K562 (cell line): Measurements from ENCODE around the gene GIMAP7. TPM values are rescaled to one million over a fixed set of nuclear protein-coding genes. Genes with fewer than 3 reads are reported as not detected.

Experiments
- CHD4 ChIP-seq: fragments of 200-600 bp; sonication (generic); IDR thresholded peaks from 3 replicates; pipeline ENCODE4 v1.6.1; 2012; ENCODE audit warnings: low read depth, mild to moderate bottlenecking, mixed read lengths, low read length, inconsistent platforms; ENCODE audit not compliant: insufficient read depth, insufficient replicate concordance, poor library complexity, severe bottlenecking
- EGR1 ChIP-seq: fragments of 450-650 bp; conservative IDR thresholded peaks from 2 replicates; pipeline ENCODE4 v1.6.1; 2017; ENCODE audit warnings: mild to moderate bottlenecking
- ETV1 ChIP-seq: fragments of 450-650 bp; conservative IDR thresholded peaks from 2 replicates; pipeline ENCODE4 v1.6.1; 2016; ENCODE audit warnings: missing genetic modification characterization, control low read depth, low read depth, missing compliant biosample characterization
- FOXK1 ChIP-seq: sonication (generic); formaldehyde crosslinking; IDR thresholded peaks from 2 replicates; pipeline ENCODE4 v1.8.0; 2022; ENCODE audit warnings: missing genetic modification reagents, mild to moderate bottlenecking, borderline replicate concordance
- MED1 ChIP-seq: sonication (generic); formaldehyde crosslinking; IDR thresholded peaks from 2 replicates; pipeline ENCODE4 v1.8.1; 2023; ENCODE audit warnings: missing genetic modification reagents, borderline replicate concordance
- MEF2A ChIP-seq: IDR thresholded peaks from 2 replicates; pipeline ENCODE4 v1.6.1; 2011; ENCODE audit warnings: low read depth, mild to moderate bottlenecking, low read length, moderate library complexity; ENCODE audit not compliant: control insufficient read depth
- NFATC3 ChIP-seq: fragments of 450-650 bp; IDR thresholded peaks from 2 replicates; pipeline ENCODE4 v1.6.1; 2017; ENCODE audit warnings: mild to moderate bottlenecking
- PHTF2 ChIP-seq: fragments of 250-450 bp; sonication (Bioruptor Pico); IDR thresholded peaks from 2 replicates; pipeline ENCODE4 v1.5.0; 2021; ENCODE audit warnings: mild to moderate bottlenecking
- SAP30 ChIP-seq: fragments of 200-600 bp; sonication (generic); IDR thresholded peaks from 2 replicates; pipeline ENCODE4 v1.6.1; 2012; ENCODE audit warnings: borderline replicate concordance, low read depth, mild to moderate bottlenecking, moderate library complexity, low read length, control low read depth, inconsistent platforms; ENCODE audit not compliant: insufficient read depth, poor library complexity, severe bottlenecking
- SMARCC2 ChIP-seq: fragments of 450-650 bp; IDR thresholded peaks from 2 replicates; pipeline ENCODE4 v1.6.1; 2017; ENCODE audit warnings: antibody characterized with exemption, moderate library complexity, mild to moderate bottlenecking, low read depth
- SRF ChIP-seq, 2 experiments: fragments of 250-450, 450-650 bp in 1 of 2; sonication (Bioruptor Pico) in 1 of 2; sonication (generic) in 1 of 2; formaldehyde crosslinking; IDR thresholded peaks; 2 replicates each; pipeline versions ENCODE4 v1.5.0 to v1.5.1; 2020 to 2022; ENCODE audit warnings: mild to moderate bottlenecking in 1 of 2, missing genetic modification reagents in 1 of 2
- XRCC4 ChIP-seq: IDR thresholded peaks from one replicate; pipeline ENCODE4 v1.6.1; 2011; ENCODE audit not compliant: insufficient read depth, insufficient read length; ENCODE audit errors: extremely low read depth
- ZBTB17 ChIP-seq: fragments of 450-650 bp; formaldehyde crosslinking; IDR thresholded peaks from 2 replicates; pipeline ENCODE4 v1.4.0; 2020; ENCODE audit warnings: mild to moderate bottlenecking
- ZKSCAN3 ChIP-seq: fragments of 250-450 bp; sonication (Bioruptor Pico); IDR thresholded peaks from 2 replicates; pipeline ENCODE4 v1.4.0; 2020
- ZNF282 ChIP-seq: sonication (generic); formaldehyde crosslinking; IDR thresholded peaks from 2 replicates; pipeline ENCODE4 v1.8.1; 2023; ENCODE audit warnings: missing genetic modification reagents
- ZNF311 ChIP-seq: fragments of 250-450 bp; sonication (Bioruptor Pico); IDR thresholded peaks from 2 replicates; pipeline ENCODE4 v1.4.0; 2020; ENCODE audit warnings: mild to moderate bottlenecking, moderate library complexity
- ZNF77 ChIP-seq: fragments of 250-450 bp; sonication (Bioruptor Pico); IDR thresholded peaks from 2 replicates; pipeline ENCODE4 v1.5.0; 2020
- ZNF785 ChIP-seq: fragments of 250-450 bp; sonication (Bioruptor Pico); IDR thresholded peaks from 2 replicates; pipeline ENCODE4 v1.4.0; 2020; ENCODE audit warnings: mild to moderate bottlenecking
- polyA plus RNA-seq, 8 experiments: library from polyadenylated mRNA; depleted of rRNA in 4 of 8; stranded (reverse) in 5 of 8; unstranded in 3 of 8; fragments of >200 nt; fragmentation: Nextera tagmentation in 2 of 8; fragmentation: Illumina TruSeq in 1 of 8; extraction: Ambion mirVana in 2 of 8; extraction: Trizol in 1 of 8; gene quantifications; 2 replicates each; pipeline versions ENCODE4 v1.2.1 to v1.2.3, GENCODE V29; 2011 to 2014; ENCODE audit warnings: inconsistent platforms in 1 of 8, missing spikeins in 1 of 8
- total RNA-seq, 7 experiments: library from RNA; depleted of rRNA in 6 of 7; stranded (reverse); fragments of >200 nt in 6 of 7; fragmentation: Illumina TruSeq in 2 of 7; extraction: Trizol in 2 of 7; gene quantifications; 2 replicates each; pipeline versions ENCODE4 v1.2.1 to v1.2.3, GENCODE V29; 2011 to 2021; ENCODE audit warnings: low replicate concordance in 1 of 7
- TF ChIP-seq, protein P1 (sequence below): sonication (generic); formaldehyde crosslinking; IDR thresholded peaks from 2 replicates; pipeline ENCODE4 v1.8.0; 2022; ENCODE audit warnings: missing genetic modification reagents, mild to moderate bottlenecking, borderline replicate concordance
- TF ChIP-seq, protein P2 (sequence below): fragments of 450-650 bp; IDR thresholded peaks from 2 replicates; pipeline ENCODE4 v1.6.1; 2016; ENCODE audit warnings: missing biosample characterization, missing genetic modification characterization
- TF ChIP-seq, protein P3 (sequence below): fragments of 250-450 bp; sonication (Bioruptor Pico); IDR thresholded peaks from 2 replicates; pipeline ENCODE4 v1.4.0; 2020; ENCODE audit warnings: mild to moderate bottlenecking, moderate library complexity

Gene GIMAP7
- total and polyA plus RNA-seq, 9 of the 15 experiments (the other 6 are each of a cell fraction or from before 2014, with no cell fraction given), result 0.42 TPM; not detected in 8

DNA sequence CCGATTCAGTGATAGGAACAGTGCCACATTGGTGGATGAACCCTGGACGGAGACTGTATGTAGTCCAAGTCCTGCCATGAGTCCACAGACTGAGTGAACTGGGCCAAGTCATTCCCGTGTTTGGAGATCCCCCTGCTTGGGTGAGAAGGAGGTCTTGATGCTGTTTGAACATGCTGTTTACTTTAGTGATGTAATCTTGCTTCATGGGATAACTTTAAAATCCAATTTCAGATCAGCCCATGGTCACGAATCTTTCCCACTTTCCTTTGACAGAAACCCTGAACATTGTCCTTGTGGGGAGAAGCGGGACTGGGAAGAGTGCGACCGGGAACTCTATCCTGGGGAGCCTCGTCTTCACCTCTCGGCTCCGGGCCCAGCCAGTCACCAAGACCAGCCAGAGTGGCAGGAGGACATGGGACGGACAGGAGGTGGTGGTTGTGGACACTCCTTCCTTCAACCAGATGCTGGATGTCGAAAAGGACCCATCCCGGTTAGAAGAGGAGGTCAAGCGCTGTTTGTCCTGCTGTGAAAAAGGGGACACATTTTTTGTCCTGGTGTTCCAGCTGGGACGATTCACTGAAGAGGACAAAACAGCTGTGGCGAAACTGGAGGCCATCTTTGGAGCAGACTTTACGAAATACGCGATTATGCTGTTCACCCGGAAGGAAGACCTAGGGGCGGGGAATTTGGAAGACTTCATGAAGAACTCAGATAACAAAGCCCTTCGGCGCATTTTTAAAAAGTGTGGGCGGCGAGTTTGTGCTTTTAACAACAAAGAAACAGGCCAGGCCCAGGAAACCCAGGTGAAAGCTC lies 37.6 kb upstream of the GIMAP7 start (continued):
- TF ChIP-seq, protein P1, sequence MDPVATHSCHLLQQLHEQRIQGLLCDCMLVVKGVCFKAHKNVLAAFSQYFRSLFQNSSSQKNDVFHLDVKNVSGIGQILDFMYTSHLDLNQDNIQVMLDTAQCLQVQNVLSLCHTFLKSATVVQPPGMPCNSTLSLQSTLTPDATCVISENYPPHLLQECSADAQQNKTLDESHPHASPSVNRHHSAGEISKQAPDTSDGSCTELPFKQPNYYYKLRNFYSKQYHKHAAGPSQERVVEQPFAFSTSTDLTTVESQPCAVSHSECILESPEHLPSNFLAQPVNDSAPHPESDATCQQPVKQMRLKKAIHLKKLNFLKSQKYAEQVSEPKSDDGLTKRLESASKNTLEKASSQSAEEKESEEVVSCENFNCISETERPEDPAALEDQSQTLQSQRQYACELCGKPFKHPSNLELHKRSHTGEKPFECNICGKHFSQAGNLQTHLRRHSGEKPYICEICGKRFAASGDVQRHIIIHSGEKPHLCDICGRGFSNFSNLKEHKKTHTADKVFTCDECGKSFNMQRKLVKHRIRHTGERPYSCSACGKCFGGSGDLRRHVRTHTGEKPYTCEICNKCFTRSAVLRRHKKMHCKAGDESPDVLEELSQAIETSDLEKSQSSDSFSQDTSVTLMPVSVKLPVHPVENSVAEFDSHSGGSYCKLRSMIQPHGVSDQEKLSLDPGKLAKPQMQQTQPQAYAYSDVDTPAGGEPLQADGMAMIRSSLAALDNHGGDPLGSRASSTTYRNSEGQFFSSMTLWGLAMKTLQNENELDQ, result no peak
- TF ChIP-seq MED1 (CRISPR knock-in tag), result no peak
- TF ChIP-seq FOXK1 (CRISPR knock-in tag), result no peak
- no peak for TF ChIP-seq SMARCC2
- TF ChIP-seq PHTF2, result no peak
- no peak for TF ChIP-seq ZNF282 (CRISPR knock-in tag)
- TF ChIP-seq CHD4, result no peak
- TF ChIP-seq EGR1, result peak; percentile 59; the same call in 1 of the 2 replicates
- no peak for TF ChIP-seq ZNF311 (CRISPR knock-in tag)
- TF ChIP-seq, protein P2, sequence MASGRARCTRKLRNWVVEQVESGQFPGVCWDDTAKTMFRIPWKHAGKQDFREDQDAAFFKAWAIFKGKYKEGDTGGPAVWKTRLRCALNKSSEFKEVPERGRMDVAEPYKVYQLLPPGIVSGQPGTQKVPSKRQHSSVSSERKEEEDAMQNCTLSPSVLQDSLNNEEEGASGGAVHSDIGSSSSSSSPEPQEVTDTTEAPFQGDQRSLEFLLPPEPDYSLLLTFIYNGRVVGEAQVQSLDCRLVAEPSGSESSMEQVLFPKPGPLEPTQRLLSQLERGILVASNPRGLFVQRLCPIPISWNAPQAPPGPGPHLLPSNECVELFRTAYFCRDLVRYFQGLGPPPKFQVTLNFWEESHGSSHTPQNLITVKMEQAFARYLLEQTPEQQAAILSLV (tag), result 0 out of 2 replicates have a peak, but pooled peaks have one; percentile 42
- no peak for TF ChIP-seq ZKSCAN3
- TF ChIP-seq, protein P3, sequence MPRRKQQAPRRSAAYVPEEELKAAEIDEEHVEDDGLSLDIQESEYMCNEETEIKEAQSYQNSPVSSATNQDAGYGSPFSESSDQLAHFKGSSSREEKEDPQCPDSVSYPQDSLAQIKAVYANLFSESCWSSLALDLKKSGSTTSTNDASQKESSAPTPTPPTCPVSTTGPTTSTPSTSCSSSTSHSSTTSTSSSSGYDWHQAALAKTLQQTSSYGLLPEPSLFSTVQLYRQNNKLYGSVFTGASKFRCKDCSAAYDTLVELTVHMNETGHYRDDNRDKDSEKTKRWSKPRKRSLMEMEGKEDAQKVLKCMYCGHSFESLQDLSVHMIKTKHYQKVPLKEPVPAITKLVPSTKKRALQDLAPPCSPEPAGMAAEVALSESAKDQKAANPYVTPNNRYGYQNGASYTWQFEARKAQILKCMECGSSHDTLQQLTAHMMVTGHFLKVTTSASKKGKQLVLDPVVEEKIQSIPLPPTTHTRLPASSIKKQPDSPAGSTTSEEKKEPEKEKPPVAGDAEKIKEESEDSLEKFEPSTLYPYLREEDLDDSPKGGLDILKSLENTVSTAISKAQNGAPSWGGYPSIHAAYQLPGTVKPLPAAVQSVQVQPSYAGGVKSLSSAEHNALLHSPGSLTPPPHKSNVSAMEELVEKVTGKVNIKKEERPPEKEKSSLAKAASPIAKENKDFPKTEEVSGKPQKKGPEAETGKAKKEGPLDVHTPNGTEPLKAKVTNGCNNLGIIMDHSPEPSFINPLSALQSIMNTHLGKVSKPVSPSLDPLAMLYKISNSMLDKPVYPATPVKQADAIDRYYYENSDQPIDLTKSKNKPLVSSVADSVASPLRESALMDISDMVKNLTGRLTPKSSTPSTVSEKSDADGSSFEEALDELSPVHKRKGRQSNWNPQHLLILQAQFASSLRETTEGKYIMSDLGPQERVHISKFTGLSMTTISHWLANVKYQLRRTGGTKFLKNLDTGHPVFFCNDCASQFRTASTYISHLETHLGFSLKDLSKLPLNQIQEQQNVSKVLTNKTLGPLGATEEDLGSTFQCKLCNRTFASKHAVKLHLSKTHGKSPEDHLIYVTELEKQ (CRISPR knock-in tag), result no peak
- no peak for TF ChIP-seq SAP30
- TF ChIP-seq ZNF785 (CRISPR knock-in tag), result no peak
- no peak for TF ChIP-seq MEF2A
- TF ChIP-seq ZBTB17, result no peak
- TF ChIP-seq NFATC3, result no peak
- TF ChIP-seq SRF (CRISPR knock-in tag; IDR thresholded peaks at IDR 0.05), result no peak
- no peak for TF ChIP-seq ZNF77 (CRISPR knock-in tag)
- no peak for TF ChIP-seq XRCC4
- TF ChIP-seq ETV1 (tag), result 0 out of 2 replicates have a peak, but pooled peaks have one; percentile 8
